ENCODE results near the gene NRXN3. TPM values are rescaled to one million over a fixed set of nuclear protein-coding genes. Genes with fewer than 3 reads are reported as not detected.

Gene NRXN3
- total RNA-seq, 3 donors from 2014 or later: 2.1 to 27.3 (median 2.6) TPM

DNA sequence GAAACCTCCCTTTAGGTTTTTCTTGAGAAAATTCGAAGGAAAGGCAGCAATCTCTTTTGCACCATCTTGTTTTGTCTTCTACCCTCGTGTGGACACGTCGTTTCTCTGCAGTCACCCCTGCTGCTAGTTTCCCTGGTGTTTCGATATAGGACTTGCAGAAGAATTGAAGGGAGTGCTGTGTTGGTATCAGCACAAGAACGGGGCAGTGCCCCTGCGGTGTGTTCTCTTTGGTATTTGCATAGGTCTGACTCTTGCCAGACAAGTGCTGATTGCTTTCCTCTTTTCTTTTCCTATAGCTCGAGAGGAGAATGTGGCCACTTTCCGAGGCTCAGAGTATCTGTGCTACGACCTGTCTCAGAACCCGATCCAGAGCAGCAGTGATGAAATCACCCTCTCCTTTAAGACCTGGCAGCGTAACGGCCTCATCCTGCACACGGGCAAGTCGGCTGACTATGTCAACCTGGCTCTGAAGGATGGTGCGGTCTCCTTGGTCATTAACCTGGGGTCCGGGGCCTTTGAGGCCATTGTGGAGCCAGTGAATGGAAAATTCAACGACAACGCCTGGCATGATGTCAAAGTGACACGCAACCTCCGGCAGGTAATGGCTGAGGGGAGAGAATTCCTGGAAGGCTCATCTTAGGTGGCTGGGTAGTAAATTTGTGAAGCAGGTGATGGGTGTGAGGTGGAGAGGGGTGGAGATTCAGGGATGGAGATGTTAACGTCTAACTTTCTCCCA is 474.8 kb downstream of the NRXN3 start:
- Histone ChIP-seq H3K9me3 (no peaks in the 10 kb centered on the region), H3K4me3 (no peak overlapping the region), H3K4me1 (ENCODE audit: low read depth) (no peaks in the 10 kb centered on the region), H3K36me3 (ENCODE audit: low read depth) (no peaks in the 10 kb centered on the region)
- TF ChIP-seq, protein P1, sequence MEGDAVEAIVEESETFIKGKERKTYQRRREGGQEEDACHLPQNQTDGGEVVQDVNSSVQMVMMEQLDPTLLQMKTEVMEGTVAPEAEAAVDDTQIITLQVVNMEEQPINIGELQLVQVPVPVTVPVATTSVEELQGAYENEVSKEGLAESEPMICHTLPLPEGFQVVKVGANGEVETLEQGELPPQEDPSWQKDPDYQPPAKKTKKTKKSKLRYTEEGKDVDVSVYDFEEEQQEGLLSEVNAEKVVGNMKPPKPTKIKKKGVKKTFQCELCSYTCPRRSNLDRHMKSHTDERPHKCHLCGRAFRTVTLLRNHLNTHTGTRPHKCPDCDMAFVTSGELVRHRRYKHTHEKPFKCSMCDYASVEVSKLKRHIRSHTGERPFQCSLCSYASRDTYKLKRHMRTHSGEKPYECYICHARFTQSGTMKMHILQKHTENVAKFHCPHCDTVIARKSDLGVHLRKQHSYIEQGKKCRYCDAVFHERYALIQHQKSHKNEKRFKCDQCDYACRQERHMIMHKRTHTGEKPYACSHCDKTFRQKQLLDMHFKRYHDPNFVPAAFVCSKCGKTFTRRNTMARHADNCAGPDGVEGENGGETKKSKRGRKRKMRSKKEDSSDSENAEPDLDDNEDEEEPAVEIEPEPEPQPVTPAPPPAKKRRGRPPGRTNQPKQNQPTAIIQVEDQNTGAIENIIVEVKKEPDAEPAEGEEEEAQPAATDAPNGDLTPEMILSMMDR (IDR thresholded peaks at IDR 0.05): no peak
- DNase-seq: no peak
- ATAC-seq: no peak
- intact Hi-C loops (cut with DNase I, micrococcal nuclease): no loop called here

DNA sequence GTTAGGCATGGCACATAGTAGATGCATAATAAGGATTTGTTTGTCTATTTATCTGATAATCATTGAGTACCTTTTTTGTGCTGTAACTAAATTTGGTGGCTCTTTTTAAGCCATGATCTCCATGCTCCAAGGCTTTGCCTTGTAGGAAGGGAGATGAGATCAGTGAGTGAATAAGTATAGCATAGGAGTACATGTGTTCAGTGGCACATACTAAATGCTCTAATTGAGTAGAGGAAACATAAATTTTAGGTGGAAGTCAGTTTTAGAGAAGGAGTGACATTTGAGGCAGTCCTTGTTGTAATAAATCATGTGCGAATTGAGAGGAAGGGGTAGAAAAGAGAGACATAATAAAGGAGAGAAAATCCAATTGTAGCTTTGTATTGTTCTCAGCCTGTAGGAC is 482.6 kb downstream of the NRXN3 start:
- TF ChIP-seq, protein P1 (IDR thresholded peaks at IDR 0.05): no peak
- H3K9me3 ChIP-seq: no peaks in the 10 kb centered on the region
- intact Hi-C loops (cut with DNase I, micrococcal nuclease): no loop called here
- no peaks in the 10 kb centered on the region for H3K36me3 ChIP-seq (ENCODE audit: low read depth)
- DNase-seq (no peak), ATAC-seq (no peak)
- no peaks in the 10 kb centered on the region for H3K4me1 ChIP-seq (ENCODE audit: low read depth)
- no peak overlapping the region for H3K4me3 ChIP-seq

DNA sequence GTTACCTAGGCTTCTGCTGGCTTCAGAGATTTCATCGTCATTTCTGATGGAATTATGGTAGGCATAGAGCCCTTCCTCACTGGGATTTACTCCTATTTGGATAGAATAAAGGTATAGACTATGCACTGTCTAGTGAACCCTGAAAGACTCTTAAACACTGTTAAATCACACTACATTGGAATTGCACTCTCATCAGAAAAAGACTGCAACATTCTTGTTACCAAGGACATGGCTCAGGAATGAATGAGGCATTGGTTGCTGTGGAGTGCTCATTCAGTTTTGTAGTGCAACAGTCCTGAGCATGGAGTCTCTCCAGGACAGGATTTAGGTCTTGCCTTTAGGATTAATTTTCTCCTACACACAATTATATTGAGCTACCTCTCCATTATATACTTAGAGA is 483.0 kb downstream of the NRXN3 start:
- DNase-seq (no peak), ATAC-seq (no peak)
- Histone ChIP-seq H3K4me3 (no peak overlapping the region), H3K36me3 (ENCODE audit: low read depth) (no peaks in the 10 kb centered on the region), H3K4me1 (ENCODE audit: low read depth) (no peaks in the 10 kb centered on the region), H3K9me3 (no peaks in the 10 kb centered on the region)
- intact Hi-C loops (cut with DNase I, micrococcal nuclease): no loop called here
- TF ChIP-seq, protein P1 (IDR thresholded peaks at IDR 0.05): no peak

DNA sequence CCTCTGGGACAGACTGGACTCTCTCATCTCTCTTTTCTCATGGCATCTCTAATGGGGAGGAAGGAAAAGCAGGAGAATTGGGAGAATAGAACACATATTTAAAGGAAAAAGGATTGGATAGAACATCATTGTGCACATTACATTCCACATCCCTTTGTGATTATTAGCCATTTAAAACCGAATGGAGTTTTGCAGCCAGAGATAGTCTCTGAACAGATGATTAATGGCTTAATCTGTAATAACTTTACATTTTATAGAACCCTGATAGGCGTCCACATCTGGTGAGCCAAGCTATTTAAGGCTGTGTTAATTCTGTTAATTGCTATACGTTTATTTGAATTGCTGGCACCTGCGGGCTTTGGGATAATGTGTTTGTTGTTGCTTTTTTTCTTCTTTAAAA is 487.3 kb downstream of the NRXN3 start:
- Histone ChIP-seq H3K4me3 (no peak overlapping the region), H3K4me1 (ENCODE audit: low read depth) (no peaks in the 10 kb centered on the region), H3K9me3 (no peaks in the 10 kb centered on the region), H3K36me3 (ENCODE audit: low read depth) (no peaks in the 10 kb centered on the region)
- DNase-seq (no peak), ATAC-seq (no peak)
- TF ChIP-seq, protein P1 (IDR thresholded peaks at IDR 0.05): no peak
- intact Hi-C loops (cut with DNase I, micrococcal nuclease): no loop called here

DNA sequence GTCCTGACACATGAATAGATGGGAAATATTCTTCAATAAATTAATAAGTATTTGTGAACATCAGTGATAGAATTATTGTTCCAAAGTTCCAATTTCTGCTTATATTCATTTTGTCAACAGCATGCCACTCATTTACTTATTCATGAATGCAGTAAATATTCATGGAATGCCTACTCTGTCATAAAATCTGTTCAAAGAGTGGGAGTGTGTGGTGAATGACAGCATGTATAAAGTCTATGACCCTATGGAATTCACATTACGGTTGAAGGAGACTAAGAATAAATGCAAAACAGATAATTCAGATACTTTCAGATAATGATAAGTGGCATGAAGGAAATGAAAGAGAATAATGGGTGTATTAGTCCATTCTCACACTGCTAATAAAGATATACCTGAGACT is 494.7 kb downstream of the NRXN3 start:
- Histone ChIP-seq H3K4me1 (ENCODE audit: low read depth) (no peaks in the 10 kb centered on the region), H3K36me3 (ENCODE audit: low read depth) (no peaks in the 10 kb centered on the region), H3K4me3 (no peak overlapping the region), H3K9me3 (no peaks in the 10 kb centered on the region)
- TF ChIP-seq, protein P1 (IDR thresholded peaks at IDR 0.05): no peak
- no peak for DNase-seq
- intact Hi-C loops (cut with DNase I, micrococcal nuclease): no loop called here
- no peak for ATAC-seq
